Activated T-helper 1 cell treated with Interleukin-2 at 50 U/mL for 16 hours (primary cell): ENCODE data around the gene SF3B2.
A peak's percentile ranks its signal among the peaks of the same experiment; 100 is the strongest.
"Not testable (repeated sequence)": the region's sequence is repeated elsewhere in the genome, so short reads cannot be mapped to it uniquely, and the experiment has no call there.

Source experiments
- DNase-seq: peaks from one replicate; pipeline ENCODE4 v3.0.0-alpha.2; 2020; ENCODE audit warnings: low read depth

SF3B2 gene

DNA sequence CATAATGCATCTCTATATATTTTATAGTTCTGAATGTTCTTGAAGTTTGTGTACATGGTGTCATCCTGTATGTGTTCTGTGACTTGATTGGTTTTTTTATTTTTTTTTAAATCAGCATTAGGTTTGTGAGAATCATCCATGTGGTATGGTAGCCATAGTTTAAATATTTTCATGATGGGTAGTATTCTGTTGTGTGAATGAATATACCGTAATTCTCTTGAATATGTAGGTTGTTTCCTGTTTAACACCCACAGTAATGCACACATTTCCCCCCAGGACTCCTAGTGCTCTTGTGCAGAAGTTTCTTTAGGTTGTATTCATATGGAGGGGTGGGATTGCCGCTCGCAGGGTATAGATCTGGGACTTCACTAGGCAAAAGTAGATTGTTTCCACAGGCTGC, 19.9 kb downstream of the SF3B2 start:
- no peak for DNase-seq

DNA sequence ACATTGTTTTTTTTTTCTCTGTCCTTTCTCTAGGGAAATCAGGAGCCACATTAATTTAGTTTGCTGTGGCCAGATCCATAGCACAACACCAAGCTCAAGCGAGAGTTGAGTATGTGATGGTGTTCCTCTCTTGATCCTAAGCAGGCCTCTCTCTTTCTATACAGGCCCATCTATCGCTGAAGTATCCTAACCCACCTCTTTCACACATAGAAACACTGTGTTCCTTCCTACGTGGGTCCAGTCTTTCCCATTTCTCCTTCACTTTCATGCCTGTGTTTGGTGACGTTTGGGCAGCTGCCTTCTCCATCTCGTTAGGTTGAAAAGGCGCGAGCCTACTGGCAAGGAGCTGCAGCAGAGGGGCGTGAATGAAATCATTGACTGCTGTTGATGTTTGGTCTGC, 20.4 kb downstream of the SF3B2 start:
- DNase-seq: no peak

DNA sequence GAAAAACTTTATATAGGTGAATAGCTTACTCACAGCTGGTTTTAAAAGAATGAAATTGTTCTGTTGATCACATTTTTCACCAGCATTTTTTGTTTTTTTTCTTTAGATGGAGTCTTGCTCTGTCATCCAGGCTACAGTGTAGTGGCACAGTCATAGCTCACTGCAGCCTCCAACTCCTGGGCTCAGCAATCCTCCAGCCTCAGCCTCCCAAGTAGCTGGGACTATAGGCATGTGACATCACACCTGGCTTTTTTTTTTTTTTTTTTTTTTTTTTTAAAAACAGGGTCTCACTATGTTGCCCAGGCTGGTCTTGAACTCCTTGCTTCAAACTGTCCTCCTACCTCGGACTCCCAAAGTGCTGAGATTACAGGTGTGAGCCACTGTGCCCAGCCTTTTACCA, 21.5 kb downstream of the SF3B2 start:
- no peak for DNase-seq

DNA sequence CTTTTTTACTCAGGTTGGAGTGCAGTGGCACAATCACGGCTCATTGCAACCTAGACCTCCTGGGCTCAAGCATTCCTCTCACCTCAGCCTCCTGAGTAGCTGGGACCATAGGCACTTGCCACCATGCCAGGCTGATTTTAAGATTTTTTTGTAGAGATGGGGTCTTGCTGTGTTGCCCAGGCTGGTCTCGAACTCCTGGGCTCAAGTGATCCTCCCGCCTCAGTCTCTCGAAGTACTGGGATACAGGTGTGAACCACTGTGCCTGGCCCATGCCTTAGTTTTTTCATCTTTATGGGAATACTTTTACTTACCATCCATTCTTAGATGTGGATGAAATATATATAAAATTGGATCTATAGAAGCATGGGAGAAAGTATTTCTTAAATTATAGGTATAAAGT, 23.1 kb downstream of the SF3B2 start:
- no peak for DNase-seq

DNA sequence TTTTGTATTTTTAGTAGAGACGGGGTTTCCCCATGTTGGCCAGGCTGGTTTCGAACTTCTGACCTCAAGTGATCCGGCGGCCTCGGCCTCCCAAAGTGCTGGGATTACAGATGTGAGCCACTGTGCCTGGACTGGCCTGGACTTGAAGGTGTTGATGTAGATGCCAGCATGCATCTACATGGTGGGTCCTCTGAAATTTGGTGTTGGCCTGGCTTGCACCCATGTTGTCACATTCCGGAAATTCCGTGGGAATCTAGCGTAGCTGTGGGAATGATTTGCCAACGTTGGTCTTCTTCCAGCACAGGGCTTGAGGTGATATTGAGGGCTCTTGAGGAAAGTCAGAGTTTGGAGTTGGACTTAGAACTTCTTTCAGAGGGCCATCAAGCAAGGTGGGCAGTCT, 24.4 kb downstream of the SF3B2 start:
- no peak for DNase-seq

DNA sequence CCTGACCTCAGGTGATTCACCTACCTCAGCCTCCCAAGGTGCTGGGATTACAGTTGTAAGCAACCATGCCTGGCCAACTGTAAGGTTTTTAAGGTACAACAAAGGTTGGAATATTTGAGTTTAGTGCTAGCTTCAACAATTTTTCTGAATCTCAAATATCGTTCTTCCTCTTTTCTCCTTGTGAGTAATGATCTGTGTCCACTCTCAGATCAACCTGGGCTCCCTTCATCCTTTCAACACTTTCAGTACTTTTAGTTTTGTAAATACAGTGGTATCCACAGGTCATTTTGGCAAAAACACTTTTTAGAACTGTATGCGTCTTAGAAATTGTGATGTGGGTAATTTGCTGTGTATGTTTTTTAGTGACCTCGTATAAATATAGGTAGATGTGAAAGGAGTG, 25.8 kb downstream of the SF3B2 start:
- DNase-seq: no peak

DNA sequence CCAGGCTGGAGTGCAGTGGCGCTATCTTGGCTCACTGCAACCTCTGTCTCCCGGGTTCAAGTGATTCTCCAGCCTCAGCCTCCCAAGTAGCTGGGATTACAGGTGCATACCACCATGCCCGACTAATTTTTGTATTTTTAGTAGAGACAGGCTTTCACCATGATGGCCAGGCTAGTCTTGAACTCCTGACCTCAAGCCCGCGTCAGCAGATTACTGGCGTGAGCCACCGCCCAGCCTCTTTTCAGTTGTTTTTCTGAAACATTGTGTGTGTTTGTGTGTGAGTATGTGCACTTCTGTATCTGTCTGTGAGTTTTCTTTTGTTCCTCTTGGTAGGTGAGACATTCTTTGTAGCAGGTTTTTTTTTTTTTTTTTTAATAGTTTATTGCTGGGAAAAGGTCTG, 26.8 kb downstream of the SF3B2 start:
- DNase-seq: not testable (repeated sequence)

DNA sequence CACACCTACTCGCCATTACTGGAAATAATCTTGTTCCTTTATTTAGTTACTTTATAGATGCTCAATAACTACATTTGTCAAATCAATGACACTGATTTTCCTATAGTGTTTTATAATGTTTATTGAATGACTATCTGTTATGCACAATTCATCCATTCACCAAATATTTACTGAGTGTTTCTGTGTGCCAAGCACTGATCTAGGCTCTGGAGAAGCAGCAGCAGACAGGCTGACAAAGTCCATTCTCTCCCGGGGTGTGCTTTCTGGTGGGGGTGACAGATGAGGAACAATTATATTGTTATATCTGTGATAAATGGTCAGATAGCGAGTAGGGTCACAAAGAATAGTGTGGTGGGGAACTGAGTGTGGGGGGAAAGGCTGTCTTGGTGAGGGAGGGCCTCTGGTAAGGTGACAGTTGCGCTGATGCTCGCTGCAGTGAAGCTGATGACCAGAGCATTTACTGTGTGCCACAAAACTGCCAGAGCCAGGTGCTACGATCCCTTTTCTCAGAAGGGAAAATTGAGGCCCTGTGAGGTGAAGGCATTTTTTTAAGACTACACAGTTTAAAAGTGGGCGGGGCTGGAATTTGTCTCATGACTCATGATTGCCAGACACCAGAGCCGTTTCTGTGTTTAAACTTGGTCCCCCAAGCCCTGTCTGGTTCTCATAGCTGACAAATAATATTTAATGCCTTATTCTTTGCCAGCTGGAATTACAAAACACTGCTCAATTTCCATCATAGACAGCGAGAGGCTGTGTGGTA, 28.1 kb downstream of the SF3B2 start:
- peak; percentile 51 for DNase-seq

DNA sequence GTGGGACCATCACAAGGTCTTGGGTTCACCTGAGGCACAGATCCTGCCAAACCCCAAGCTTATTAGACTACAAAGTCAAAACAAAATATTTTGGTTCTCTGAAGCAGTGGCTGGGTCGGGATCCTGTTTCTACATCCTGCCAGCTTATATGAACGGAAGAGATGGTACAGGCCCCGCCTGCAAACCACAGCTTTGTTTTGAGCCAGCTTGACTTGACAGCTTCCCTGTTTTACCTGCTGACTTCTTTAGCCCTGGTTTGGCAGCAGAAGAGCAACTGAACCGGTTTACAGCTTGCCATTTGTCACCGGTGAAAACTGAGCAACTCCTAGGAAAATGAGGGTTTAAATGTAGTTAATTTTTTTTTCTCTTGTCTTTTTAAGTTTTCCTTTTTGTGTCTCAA, 29.3 kb downstream of the SF3B2 start:
- DNase-seq: peak; percentile 71

DNA sequence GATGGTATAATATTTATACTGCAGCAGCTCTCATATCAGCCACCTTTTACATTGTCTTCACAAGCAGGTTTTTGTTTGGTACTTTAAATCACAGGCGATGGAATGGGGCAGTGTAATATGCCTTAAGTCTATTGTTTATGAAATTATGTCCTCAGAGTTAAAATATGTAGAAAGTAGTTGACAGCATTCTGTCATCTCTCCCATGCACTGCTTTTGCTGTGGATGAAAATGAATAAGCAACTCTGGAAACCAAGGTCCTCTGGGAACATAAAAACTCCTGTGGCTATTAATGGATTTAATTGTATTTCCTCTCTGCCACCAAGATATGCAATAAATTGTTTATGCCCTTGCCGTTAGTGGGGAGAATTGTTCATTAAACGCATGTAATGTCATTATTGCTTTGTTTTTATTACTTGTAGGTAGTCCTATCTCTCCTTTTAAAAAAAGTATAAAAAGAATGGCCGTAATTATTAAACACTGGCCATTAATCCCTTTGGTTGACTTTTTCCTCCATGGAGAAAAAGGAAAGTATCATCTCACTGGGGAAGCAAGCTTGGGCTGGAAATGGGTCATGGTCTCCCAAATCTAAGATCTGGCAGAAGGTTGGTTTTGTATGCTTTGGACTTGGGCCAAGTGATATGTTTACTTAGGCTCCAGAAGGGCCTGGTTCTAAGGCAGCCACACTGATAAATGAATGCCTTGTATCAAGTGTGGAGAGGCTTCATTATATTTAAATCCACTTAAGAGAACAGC, 31.0 kb downstream of the SF3B2 start:
- no peak for DNase-seq

DNA sequence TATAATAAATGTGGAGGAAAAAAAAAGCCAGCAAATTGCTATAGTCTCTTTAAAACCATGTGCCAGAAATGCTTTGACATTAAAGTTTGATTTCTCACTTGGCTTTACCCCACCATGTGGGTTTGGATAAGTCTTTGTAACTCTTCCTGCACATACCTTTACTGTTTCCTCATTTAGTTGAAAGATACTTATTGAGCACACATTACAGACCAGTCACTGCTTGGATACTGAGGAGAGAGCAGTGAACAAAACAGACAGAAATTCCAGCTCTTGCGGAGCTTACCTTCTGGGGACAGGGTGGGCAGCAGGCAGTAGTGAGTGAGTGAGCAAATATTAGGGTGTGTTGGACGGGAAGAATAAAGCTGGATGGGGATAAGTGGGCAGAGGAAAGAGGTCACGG, 31.6 kb downstream of the SF3B2 start:
- DNase-seq: no peak

DNA sequence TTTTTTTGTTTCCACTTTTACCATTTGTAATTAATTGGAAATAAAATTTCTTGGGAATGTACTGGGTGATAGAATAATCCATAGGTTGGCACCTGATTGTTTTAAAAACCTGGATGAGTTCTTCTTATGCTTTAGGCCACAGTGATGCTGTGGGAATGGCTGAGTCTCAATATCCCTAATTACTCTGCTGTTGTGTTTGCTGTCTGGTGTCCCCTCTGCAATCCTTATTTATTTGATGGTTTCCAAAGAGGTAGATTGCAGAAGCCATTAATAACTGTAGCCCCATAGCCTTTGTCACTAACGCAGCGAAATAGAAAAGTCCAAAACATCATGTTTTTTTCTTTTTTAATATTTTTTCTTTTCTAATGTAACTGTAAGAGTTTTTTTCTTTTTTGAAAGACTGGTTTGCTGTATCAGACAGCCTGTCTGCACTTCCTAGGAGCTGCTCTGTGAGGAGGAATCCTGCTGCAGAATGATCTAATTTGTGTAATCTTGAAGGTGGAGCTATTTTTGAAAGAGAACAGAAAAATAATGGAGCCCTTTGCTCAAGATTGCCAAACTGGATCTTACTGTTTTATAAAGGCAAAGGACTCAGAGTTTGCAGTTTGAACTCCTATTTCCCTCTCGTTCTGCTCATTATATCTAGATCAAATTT, 32.8 kb downstream of the SF3B2 start:
- DNase-seq: no peak

DNA sequence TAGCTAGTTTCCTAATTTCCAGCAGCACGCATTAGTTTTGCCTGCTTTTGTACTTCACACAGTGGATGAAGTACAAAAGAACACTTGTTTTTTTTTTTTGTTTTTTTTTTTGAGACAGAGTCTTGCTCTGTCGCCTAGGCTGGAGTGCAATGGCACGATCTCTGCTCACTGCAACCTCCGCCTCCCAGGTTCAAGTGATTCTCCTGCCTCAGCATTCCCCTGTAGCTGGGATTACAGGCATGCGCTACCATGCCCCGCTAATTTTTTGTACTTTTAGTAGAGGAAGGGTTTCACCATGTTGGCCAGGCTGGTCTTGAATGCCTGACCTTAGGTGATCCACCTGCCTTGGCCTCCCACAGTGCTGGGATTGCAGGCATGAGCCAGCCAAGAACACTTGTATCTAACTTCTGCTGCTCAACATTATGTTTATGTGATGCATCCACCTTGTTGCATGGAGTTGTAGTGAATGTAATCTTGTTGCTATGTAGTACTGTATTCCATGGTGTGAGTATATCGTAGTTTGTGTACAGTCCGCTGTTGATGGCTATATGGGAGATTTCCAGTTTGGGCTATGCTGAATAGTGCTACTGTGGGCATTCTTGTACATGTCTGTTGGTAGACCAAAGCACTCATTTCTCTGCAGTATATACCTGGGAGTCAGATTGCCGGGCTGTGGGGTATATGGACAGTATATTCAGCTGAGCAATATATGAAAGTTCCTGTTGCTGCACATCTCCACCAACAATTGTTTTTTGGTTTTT, 35.2 kb downstream of the SF3B2 start:
- DNase-seq: no peak

DNA sequence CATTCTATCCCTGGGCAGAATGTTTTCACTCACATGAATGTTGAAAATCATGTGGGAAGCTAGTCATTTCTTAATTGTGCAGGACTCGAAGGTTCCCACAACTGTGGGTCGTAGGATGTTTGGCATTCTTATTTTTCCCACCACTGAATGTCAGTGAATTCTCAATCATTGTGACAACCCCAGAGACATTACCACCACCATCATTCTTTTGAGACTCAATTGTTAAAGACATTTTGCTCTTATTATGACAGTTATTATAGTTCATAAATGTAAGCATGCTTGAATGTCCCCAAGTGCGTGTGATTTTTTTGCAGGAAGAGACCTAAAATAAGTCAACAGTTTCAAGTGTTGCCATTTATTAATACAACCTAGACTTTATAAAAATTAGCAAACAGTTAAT, 36.9 kb downstream of the SF3B2 start:
- no peak for DNase-seq

DNA sequence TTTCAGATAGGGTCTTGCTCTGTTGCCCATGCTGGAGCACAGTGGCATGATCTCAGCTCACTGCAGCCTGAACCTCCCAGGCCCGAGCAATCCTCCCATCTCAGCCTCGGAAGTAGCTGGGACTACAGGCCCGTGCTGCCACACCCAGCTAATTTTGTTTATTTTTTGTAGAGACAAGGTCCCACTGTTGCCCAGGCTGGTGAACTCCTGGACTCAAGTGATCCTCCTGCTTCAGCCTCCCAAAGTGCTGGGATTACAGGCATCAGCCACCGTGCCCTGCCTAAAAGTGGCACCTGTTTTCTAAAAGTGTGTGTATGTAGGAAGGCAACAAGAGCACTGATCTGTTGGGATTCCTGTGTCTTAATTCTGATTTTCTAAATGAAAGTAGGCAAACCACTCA, 38.1 kb downstream of the SF3B2 start:
- no peak for DNase-seq

DNA sequence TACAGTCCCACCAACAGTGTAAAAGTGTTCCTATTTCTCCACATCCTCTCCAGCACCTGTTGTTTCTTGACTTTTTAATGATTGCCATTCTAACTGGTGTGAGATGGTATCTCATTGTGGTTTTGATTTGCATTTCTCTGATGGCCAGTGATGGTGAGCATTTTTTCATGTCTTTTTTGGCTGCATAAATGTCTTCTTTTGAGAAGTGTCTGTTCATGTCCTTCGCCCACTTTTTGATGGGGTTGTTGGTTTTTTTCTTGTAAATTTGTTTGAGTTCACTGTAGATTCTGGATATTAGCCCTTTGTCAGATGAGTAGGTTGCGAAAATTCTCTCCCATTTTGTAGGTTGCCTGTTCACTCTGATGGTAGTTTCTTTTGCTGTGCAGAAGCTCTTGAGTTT, 40.0 kb downstream of the SF3B2 start:
- not testable (repeated sequence) for DNase-seq

DNA sequence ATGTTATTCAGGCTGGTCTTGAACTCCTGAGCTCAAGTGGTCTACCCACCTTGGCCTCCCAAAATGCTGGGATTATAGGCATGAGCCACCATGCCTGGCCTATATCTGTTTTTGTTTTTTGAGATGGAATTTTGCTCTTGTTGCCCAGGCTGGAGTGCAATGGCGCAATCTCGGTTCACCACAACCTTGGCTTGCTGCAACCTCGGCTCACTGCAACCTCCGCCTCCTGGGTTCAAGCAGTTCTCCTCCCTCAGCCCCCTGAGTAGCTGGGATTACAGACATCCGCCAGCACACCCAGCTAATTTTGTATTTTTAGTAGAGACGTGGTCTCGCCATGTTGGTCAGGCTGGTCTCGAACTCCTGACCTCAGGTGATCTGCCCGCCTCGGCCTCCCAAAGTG, 47.6 kb downstream of the SF3B2 start:
- not testable (repeated sequence) for DNase-seq

DNA sequence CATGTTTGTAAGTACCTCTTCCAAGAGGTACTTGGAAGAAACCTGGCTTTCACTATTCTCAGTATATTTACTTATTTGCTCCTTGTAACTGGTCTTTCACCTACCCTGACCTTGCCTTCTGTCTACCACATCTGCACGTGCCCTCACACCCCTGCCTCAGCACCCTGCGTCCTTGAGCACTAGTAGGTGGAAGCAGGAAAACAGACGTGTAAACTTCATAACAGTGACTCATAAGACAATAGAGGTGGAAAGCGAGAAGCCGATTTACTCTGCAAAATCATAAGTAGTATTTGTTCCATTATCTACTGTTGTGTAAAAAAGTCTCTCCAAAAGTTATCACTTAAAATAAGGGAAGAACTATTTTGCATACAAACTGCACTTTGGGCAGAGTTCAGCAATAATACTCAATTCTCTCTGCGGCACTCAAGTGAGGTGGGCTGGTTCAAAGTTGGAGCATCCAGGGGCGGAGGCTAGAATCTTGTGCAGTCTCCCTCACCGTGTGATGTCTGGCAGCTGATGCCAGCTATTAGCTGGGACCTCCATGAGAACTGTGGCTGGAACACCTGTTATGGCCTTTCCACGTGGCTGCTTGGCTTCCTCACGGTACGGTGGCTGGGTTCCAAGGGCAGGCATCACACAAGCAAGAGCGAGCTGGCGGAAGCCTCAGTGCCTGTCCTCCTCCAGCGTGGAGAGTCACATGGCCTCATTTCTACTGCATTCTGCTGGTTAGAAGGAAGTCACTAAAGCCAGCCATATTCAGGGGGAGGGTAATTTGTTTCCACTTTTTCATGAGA, 48.3 kb downstream of the SF3B2 start:
- peak; percentile 48 for DNase-seq

DNA sequence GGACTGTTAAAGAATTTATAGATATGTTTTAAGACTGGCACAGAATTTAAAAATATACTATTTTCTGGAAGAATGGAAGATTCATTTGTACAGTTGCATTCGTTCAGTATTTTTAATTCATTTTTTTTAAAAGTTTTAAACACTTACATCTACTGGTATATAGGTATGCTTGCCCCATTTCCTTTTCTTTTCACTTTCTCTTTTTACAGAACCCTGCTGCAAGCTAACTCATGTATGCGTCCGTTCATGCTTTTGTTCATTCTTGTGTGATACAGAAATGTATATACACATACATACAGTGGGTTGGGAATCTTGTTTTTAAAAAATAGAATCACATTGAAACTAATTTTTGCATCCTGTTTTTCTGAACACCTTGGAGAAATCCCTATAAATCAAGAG, 48.9 kb downstream of the SF3B2 start:
- no peak for DNase-seq

DNA sequence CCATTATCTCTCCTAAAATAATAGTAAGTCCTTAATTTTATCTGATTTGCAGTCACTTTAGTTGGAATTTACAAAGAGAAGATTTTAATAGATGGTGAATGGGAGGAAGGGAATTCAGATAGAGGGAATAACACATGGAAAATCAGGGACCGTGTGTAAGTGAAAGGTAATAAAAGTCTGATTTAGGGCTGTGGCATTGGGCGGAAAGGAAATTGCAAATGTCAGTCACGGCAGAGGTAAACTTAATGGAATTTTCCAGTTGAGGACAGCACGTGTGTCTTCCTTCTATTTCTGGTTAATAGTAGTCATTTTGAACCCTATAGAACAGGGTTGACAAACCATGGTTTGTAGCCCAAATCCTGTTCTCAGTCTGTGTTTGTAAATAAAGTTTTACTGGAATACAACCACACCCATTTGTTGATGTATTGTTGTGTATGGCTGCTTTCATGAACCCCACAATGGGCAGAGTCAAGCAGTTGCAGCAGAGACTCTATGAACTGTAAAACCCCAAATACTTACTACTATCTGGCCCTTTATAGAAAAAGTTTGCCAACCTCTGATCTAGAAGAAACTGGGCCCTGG, 52.0 kb downstream of the SF3B2 start:
- no peak for DNase-seq
